ENCODE results near the gene PRR5L.

Gene PRR5L

GRCh38 chr11:36398231-36398953 is 102.3 kb downstream of the PRR5L start:
- POLR2A ChIA-PET = no interaction called here
- TF ChIP-seq ZNF707 (tag by site-specific recombination; IDR thresholded peaks at IDR 0.05) (no peak), ZNF624 (tag by site-specific recombination; IDR thresholded peaks at IDR 0.05) (no peak), ZNF521 (tag by site-specific recombination; IDR thresholded peaks at IDR 0.05) (no peak), ZNF221 (tag by site-specific recombination; IDR thresholded peaks at IDR 0.05; ENCODE audit: borderline replicate concordance) (no peak), MEIS1 (CRISPR knock-in tag; IDR thresholded peaks at IDR 0.05; ENCODE audit: borderline replicate concordance) (no peak), KLF16 (tag by site-specific recombination; IDR thresholded peaks at IDR 0.05) (no peak), PBX3 (CRISPR knock-in tag; IDR thresholded peaks at IDR 0.05) (no peak), ZNF830 (tag by site-specific recombination; IDR thresholded peaks at IDR 0.05; ENCODE audit: low read depth) (no peak), ZNF140 (tag by site-specific recombination; IDR thresholded peaks at IDR 0.05) (no peak), ATF2 (tag by site-specific recombination; IDR thresholded peaks at IDR 0.05; ENCODE audit: low read depth) (no peak), ZFP37 (tag by site-specific recombination; IDR thresholded peaks at IDR 0.05) (no peak), BCL6B (tag by site-specific recombination; IDR thresholded peaks at IDR 0.05) (no peak), ZNF670 (tag by site-specific recombination; IDR thresholded peaks at IDR 0.05; ENCODE audit: low read depth) (no peak)
- TF ChIP-seq, protein P1, sequence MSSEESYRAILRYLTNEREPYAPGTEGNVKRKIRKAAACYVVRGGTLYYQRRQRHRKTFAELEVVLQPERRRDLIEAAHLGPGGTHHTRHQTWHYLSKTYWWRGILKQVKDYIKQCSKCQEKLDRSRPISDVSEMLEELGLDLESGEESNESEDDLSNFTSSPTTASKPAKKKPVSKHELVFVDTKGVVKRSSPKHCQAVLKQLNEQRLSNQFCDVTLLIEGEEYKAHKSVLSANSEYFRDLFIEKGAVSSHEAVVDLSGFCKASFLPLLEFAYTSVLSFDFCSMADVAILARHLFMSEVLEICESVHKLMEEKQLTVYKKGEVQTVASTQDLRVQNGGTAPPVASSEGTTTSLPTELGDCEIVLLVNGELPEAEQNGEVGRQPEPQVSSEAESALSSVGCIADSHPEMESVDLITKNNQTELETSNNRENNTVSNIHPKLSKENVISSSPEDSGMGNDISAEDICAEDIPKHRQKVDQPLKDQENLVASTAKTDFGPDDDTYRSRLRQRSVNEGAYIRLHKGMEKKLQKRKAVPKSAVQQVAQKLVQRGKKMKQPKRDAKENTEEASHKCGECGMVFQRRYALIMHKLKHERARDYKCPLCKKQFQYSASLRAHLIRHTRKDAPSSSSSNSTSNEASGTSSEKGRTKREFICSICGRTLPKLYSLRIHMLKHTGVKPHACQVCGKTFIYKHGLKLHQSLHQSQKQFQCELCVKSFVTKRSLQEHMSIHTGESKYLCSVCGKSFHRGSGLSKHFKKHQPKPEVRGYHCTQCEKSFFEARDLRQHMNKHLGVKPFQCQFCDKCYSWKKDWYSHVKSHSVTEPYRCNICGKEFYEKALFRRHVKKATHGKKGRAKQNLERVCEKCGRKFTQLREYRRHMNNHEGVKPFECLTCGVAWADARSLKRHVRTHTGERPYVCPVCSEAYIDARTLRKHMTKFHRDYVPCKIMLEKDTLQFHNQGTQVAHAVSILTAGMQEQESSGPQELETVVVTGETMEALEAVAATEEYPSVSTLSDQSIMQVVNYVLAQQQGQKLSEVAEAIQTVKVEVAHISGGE (tag by site-specific recombination; conservative IDR thresholded peaks at IDR 0.05; ENCODE audit: low read depth) = no peak
- Histone ChIP-seq H3K27ac (ENCODE audit: extremely low read depth, low read depth, low read length) (no peak overlapping the region), H3K4me3 (ENCODE audit: low read depth, low read length) (no peak overlapping the region), H3K4me1 (ENCODE audit: control insufficient read depth, insufficient read depth, low read length) (no peaks in the 10 kb centered on the region), H3K36me3 (ENCODE audit: control insufficient read depth in 2 of 2, insufficient read depth in 1 of 2, low read length in 2 of 2) (no peaks in the 10 kb centered on the region), H3K9me3 (ENCODE audit: control insufficient read depth, insufficient read depth, low read depth, low read length) (no peaks in the 10 kb centered on the region)
- CTCF ChIA-PET = interaction anchor here (0.7 to 0.8 kb wide), 3 partner anchors 71 to 912 kb away, joined by 3 to 4 read pairs (median 3); no protein-coding TSS in a partner anchor

DNA sequence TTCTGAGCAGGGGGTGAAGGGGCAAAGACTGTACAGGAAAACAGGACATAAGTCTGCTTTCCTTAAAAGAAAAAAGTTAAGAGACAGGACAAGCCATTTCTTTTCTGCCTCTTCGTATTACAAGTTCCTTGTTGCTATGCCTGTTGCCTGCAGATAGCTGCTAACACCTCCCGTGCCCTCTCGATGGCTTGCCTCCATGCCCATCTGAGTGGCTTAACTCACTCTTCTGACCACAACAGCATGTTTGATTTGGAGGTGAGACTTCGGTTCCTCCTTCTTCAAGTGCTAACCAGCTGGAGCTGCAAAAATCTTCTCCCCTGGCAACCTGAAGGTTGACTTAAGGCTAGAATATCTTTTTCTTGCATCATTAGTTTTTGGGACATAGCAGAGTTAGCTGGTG is 103.1 kb downstream of the PRR5L start:
- Histone ChIP-seq H3K9me3 (ENCODE audit: control insufficient read depth, insufficient read depth, low read depth, low read length) (no peaks in the 10 kb centered on the region), H3K27ac (ENCODE audit: extremely low read depth, low read depth, low read length) (no peak overlapping the region), H3K4me1 (ENCODE audit: control insufficient read depth, insufficient read depth, low read length) (no peaks in the 10 kb centered on the region), H3K36me3 (ENCODE audit: control insufficient read depth in 2 of 2, insufficient read depth in 1 of 2, low read length in 2 of 2) (no peaks in the 10 kb centered on the region), H3K4me3 (ENCODE audit: low read depth, low read length) (no peak overlapping the region)
- CTCF ChIA-PET = interaction anchor here (0.8 kb wide), 2 partner anchors 70 to 913 kb away, joined by 3 to 4 read pairs; no protein-coding TSS in a partner anchor
- POLR2A ChIA-PET = no interaction called here
- TF ChIP-seq, protein P2, sequence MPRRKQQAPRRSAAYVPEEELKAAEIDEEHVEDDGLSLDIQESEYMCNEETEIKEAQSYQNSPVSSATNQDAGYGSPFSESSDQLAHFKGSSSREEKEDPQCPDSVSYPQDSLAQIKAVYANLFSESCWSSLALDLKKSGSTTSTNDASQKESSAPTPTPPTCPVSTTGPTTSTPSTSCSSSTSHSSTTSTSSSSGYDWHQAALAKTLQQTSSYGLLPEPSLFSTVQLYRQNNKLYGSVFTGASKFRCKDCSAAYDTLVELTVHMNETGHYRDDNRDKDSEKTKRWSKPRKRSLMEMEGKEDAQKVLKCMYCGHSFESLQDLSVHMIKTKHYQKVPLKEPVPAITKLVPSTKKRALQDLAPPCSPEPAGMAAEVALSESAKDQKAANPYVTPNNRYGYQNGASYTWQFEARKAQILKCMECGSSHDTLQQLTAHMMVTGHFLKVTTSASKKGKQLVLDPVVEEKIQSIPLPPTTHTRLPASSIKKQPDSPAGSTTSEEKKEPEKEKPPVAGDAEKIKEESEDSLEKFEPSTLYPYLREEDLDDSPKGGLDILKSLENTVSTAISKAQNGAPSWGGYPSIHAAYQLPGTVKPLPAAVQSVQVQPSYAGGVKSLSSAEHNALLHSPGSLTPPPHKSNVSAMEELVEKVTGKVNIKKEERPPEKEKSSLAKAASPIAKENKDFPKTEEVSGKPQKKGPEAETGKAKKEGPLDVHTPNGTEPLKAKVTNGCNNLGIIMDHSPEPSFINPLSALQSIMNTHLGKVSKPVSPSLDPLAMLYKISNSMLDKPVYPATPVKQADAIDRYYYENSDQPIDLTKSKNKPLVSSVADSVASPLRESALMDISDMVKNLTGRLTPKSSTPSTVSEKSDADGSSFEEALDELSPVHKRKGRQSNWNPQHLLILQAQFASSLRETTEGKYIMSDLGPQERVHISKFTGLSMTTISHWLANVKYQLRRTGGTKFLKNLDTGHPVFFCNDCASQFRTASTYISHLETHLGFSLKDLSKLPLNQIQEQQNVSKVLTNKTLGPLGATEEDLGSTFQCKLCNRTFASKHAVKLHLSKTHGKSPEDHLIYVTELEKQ (tag by site-specific recombination; IDR thresholded peaks at IDR 0.05; ENCODE audit: borderline replicate concordance) = no peak
- TF ChIP-seq MYNN (tag by site-specific recombination; IDR thresholded peaks at IDR 0.05; ENCODE audit: borderline replicate concordance) (no peak), ZBTB21 (tag by site-specific recombination; IDR thresholded peaks at IDR 0.05) (no peak), ZBTB1 (tag by site-specific recombination; IDR thresholded peaks at IDR 0.05) (no peak), ATF2 (tag by site-specific recombination; IDR thresholded peaks at IDR 0.05; ENCODE audit: low read depth) (no peak), GLIS2 (tag by site-specific recombination; IDR thresholded peaks at IDR 0.05) (no peak), ZSCAN16 (tag by site-specific recombination; IDR thresholded peaks at IDR 0.05) (no peak), ZNF155 (tag by site-specific recombination; IDR thresholded peaks at IDR 0.05) (no peak)

All from HEK293 (cell line).